ENCODE measurements around the gene PSRC1.
A peak's percentile ranks its signal among the peaks of the same experiment; 100 is the strongest.
"Not testable (repeated sequence)": the region's sequence is repeated elsewhere in the genome, so short reads cannot be mapped to it uniquely, and the experiment has no call there.

PSRC1 gene

GRCh38 chr1:109282952-109283747 is at the start of gene PSRC1:
Gene PSRC1, minus strand, starts transcription at chr1:109283145.
- DNase-seq = peak; percentile 99

- DNase-seq = no peak
Observed at GRCh38 chr1:109331113-109331512, 48.2 kb upstream of the PSRC1 start.

GRCh38 chr1:109327285-109327684 is 44.3 kb upstream of the PSRC1 start:
- DNase-seq = no peak

- no peak for DNase-seq
Observed at GRCh38 chr1:109322974-109323373, 40.0 kb upstream of the PSRC1 start.

- DNase-seq = no peak
Observed at GRCh38 chr1:109319114-109319513, 36.2 kb upstream of the PSRC1 start.

GRCh38 chr1:109316506-109316905 is 33.6 kb upstream of the PSRC1 start:
- DNase-seq = no peak

- no peak for DNase-seq
Observed at GRCh38 chr1:109315288-109315687, 32.3 kb upstream of the PSRC1 start.

GRCh38 chr1:109314795-109315194 is 31.9 kb upstream of the PSRC1 start:
- no peak for DNase-seq

GRCh38 chr1:109312978-109313775 is 30.2 kb upstream of the PSRC1 start:
- DNase-seq = peak; percentile 83

- no peak for DNase-seq
Observed at GRCh38 chr1:109312246-109312645, 29.3 kb upstream of the PSRC1 start.

GRCh38 chr1:109309347-109309746 is 26.4 kb upstream of the PSRC1 start:
- no peak for DNase-seq

GRCh38 chr1:109307274-109308021 is 24.5 kb upstream of the PSRC1 start:
- DNase-seq = peak; percentile 46

- DNase-seq = no peak
Observed at GRCh38 chr1:109306832-109307273, 23.9 kb upstream of the PSRC1 start, which contains the start of gene MYBPHL. Gene MYBPHL, minus strand, starts transcription at chr1:109307011. Its CDS starts 20 bp downstream, at chr1:109306991.

- DNase-seq = not testable (repeated sequence)
Observed at GRCh38 chr1:109305991-109306390, 23.0 kb upstream of the PSRC1 start.

- peak; percentile 88 for DNase-seq
Observed at GRCh38 chr1:109304226-109304920, 21.4 kb upstream of the PSRC1 start.

- DNase-seq = no peak
Observed at GRCh38 chr1:109301874-109302273, 18.9 kb upstream of the PSRC1 start.

- no peak for DNase-seq
Observed at GRCh38 chr1:109300650-109301151, 17.8 kb upstream of the PSRC1 start.

- peak; percentile 92 for DNase-seq
Observed at GRCh38 chr1:109299558-109300343, 16.8 kb upstream of the PSRC1 start.

GRCh38 chr1:109298666-109299557 is 16.0 kb upstream of the PSRC1 start:
- DNase-seq = peak; percentile 68

- DNase-seq = no peak
Observed at GRCh38 chr1:109296782-109297181, 13.8 kb upstream of the PSRC1 start.

All from midbrain (tissue), 1 donor.